Measurements from ENCODE around the gene CD36. TPM values are rescaled to one million over a fixed set of nuclear protein-coding genes. Genes with fewer than 3 reads are reported as not detected.

CD36 gene
- polyA plus RNA-seq, 1 donor from 2014 or later: 0.31 TPM

GRCh38 chr7:80705130-80705781 lies 66.8 kb downstream of the CD36 start:
- no peak overlapping the region for H3K9ac ChIP-seq (ENCODE audit: low read length)
- no peak overlapping the region for H3K4me3 ChIP-seq (ENCODE audit: low read length)
- H3K9me2 ChIP-seq (ENCODE audit: insufficient read depth, low read length): no peaks in the 10 kb centered on the region
- no peak overlapping the region for H2AFZ ChIP-seq (ENCODE audit: low read depth, low read length)
- H3K36me3 ChIP-seq (ENCODE audit: insufficient read depth, low read length): no peaks in the 10 kb centered on the region
- no peaks in the 10 kb centered on the region for H3K79me2 ChIP-seq (replicated peaks; ENCODE audit: insufficient read depth, low read length)
- H3F3A ChIP-seq (ENCODE audit: insufficient read depth, low read length, poor library complexity, severe bottlenecking): no peaks in the 10 kb centered on the region
- no peak for TF ChIP-seq EZH2 (IDR thresholded peaks at IDR 0.05; ENCODE audit: borderline replicate concordance, insufficient read depth, low read length, poor library complexity, severe bottlenecking)
- TF ChIP-seq REST (IDR thresholded peaks at IDR 0.05; ENCODE audit: borderline replicate concordance): no peak
- TF ChIP-seq SMC3 (conservative IDR thresholded peaks at IDR 0.05; ENCODE audit: poor library complexity): no peak
- TF ChIP-seq MXI1 (conservative IDR thresholded peaks at IDR 0.05; ENCODE audit: poor library complexity, severe bottlenecking): no peak
- no peak for TF ChIP-seq RAD21 (conservative IDR thresholded peaks at IDR 0.05)
- no peak for TF ChIP-seq POLR2AphosphoS5 (IDR thresholded peaks at IDR 0.05)
- no peak for TF ChIP-seq TAF1 (IDR thresholded peaks at IDR 0.05; ENCODE audit: low read depth)
- no peak for TF ChIP-seq CTCF (IDR thresholded peaks at IDR 0.05; ENCODE audit: poor library complexity, severe bottlenecking)
- no peak overlapping the region for H3K4me2 ChIP-seq (ENCODE audit: low read length)
- no peaks in the 10 kb centered on the region for H4K20me1 ChIP-seq (ENCODE audit: insufficient read depth)
- no peaks in the 10 kb centered on the region for H3K9me3 ChIP-seq (ENCODE audit: low read length)
- H3K27me3 ChIP-seq (ENCODE audit: insufficient read depth, low read depth, low read length): no peaks in the 10 kb centered on the region
- H3K27ac ChIP-seq (ENCODE audit: low read length): no peak overlapping the region

DNA sequence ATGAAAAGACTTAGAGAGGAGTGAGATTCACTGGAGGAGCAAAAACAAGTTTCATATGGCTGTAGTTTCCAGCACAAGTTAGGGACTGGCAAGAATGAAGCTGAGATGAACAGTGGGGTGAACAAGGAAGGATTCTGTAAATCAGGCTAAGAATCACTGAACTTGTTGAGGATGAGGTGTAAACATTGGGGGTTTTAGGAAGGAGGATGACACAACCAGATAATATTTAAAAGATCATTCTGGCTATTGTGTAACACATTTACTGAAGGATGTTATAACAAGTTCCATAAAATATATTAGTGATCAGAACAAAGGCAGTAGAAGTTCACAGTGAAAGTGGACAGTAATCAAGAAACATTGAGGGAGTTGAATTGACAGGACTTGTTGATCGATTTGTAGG lies 68.9 kb downstream of the CD36 start:
- Histone ChIP-seq H3K9me3 (ENCODE audit: low read length) (no peaks in the 10 kb centered on the region), H4K20me1 (ENCODE audit: insufficient read depth) (no peaks in the 10 kb centered on the region), H3K9me2 (ENCODE audit: insufficient read depth, low read length) (no peaks in the 10 kb centered on the region), H3K9ac (ENCODE audit: low read length) (no peak overlapping the region), H2AFZ (ENCODE audit: low read depth, low read length) (no peak overlapping the region), H3K4me2 (ENCODE audit: low read length) (no peak overlapping the region), H3K4me3 (ENCODE audit: low read length) (no peak overlapping the region), H3F3A (ENCODE audit: insufficient read depth, low read length, poor library complexity, severe bottlenecking) (no peaks in the 10 kb centered on the region), H3K27ac (ENCODE audit: low read length) (no peak overlapping the region), H3K36me3 (ENCODE audit: insufficient read depth, low read length) (no peaks in the 10 kb centered on the region), H3K79me2 (replicated peaks; ENCODE audit: insufficient read depth, low read length) (no peaks in the 10 kb centered on the region), H3K27me3 (ENCODE audit: insufficient read depth, low read depth, low read length) (no peaks in the 10 kb centered on the region)
- TF ChIP-seq POLR2AphosphoS5 (IDR thresholded peaks at IDR 0.05) (no peak), EP300 (conservative IDR thresholded peaks at IDR 0.05; ENCODE audit: poor library complexity, severe bottlenecking) (no peak), TAF1 (IDR thresholded peaks at IDR 0.05; ENCODE audit: low read depth) (no peak), REST (IDR thresholded peaks at IDR 0.05; ENCODE audit: borderline replicate concordance) (no peak), CTCF (IDR thresholded peaks at IDR 0.05; ENCODE audit: poor library complexity, severe bottlenecking) (no peak), MXI1 (conservative IDR thresholded peaks at IDR 0.05; ENCODE audit: poor library complexity, severe bottlenecking) (no peak), RAD21 (conservative IDR thresholded peaks at IDR 0.05) (no peak), EZH2 (IDR thresholded peaks at IDR 0.05; ENCODE audit: borderline replicate concordance, insufficient read depth, low read length, poor library complexity, severe bottlenecking) (no peak), SMC3 (conservative IDR thresholded peaks at IDR 0.05; ENCODE audit: poor library complexity) (no peak)
